BLaER1 treated with 17β-estradiol and CSF1 and Interleukin-3, amounts not matched to agents 10 nM and 100 nM (cell line): ENCODE measurements around the gene SCNN1B.

Source experiments
- H3K27ac ChIP-seq, 11 experiments: shearing (Covaris generic); formaldehyde crosslinking; 2 replicates each; pipeline ENCODE4 v1.8.1; 2022
- H3K27me3 ChIP-seq, 11 experiments: shearing (Covaris generic); formaldehyde crosslinking; 2 replicates each; pipeline ENCODE4 v1.8.1; 2022
- H3K36me3 ChIP-seq, 11 experiments: shearing (Covaris generic); formaldehyde crosslinking; 2 replicates each; pipeline ENCODE4 v1.8.1; 2022
- H3K4me1 ChIP-seq, 10 experiments: shearing (Covaris generic); formaldehyde crosslinking; 2 replicates each; pipeline ENCODE4 v1.8.1; 2022
- H3K4me2 ChIP-seq, 11 experiments: shearing (Covaris generic); formaldehyde crosslinking; 2 replicates each; pipeline ENCODE4 v1.8.1; 2022
- H3K4me3 ChIP-seq, 10 experiments: shearing (Covaris generic); formaldehyde crosslinking; 2 replicates each; pipeline ENCODE4 v1.8.1; 2022
- H3K9ac ChIP-seq, 11 experiments: shearing (Covaris generic); formaldehyde crosslinking; 2 replicates each; pipeline ENCODE4 v1.8.1; 2022
- H3K9me3 ChIP-seq, 11 experiments: shearing (Covaris generic); formaldehyde crosslinking; replicated peaks in 1 of 11; 2 replicates each; pipeline ENCODE4 v1.8.1; 2022
- H4K20me1 ChIP-seq, 11 experiments: shearing (Covaris generic); formaldehyde crosslinking; 2 replicates each; pipeline ENCODE4 v1.8.1; 2022
- Cebpa-rat ChIP-seq, 11 experiments: shearing (Covaris generic); IDR thresholded peaks; 2 replicates each; pipeline ENCODE4 v1.8.1; 2022

SCNN1B gene

GRCh38 chr16:23428351-23428750, 126.2 kb downstream of the SCNN1B start:
- Histone ChIP-seq H3K36me3 (peaks cover 75 to 99% (median 89%) of the 10 kb centered on the region in 11 experiments), H3K4me2 (no peak overlapping the region), H3K9me3 (no peaks in the 10 kb centered on the region), H3K9ac (no peak overlapping the region), H3K4me3 (no peak overlapping the region), H4K20me1 (peaks cover 0 to 5% (median 0%) of the 10 kb centered on the region in 11 experiments; a peak in 1 of 22 replicates), H3K27ac (no peak overlapping the region), H3K27me3 (no peaks in the 10 kb centered on the region), H3K4me1 (no peaks in the 10 kb centered on the region)
- no peak for TF ChIP-seq Cebpa-rat (IDR thresholded peaks at IDR 0.05)
